ENCODE measurements around the gene APOBEC3F. TPM values are rescaled to one million over a fixed set of nuclear protein-coding genes. Genes with fewer than 3 reads are reported as not detected.
A peak's percentile ranks its signal among the peaks of the same experiment; 100 is the strongest.
"Not testable (repeated sequence)": the region's sequence is repeated elsewhere in the genome, so short reads cannot be mapped to it uniquely, and the experiment has no call there.

Gene APOBEC3F
- total RNA-seq, 1 experiment from 2014 or later: 28.3 TPM

GRCh38 chr22:39013942-39014722 lies 26.5 kb upstream of the APOBEC3F start, which contains the start of gene APOBEC3C:
Gene APOBEC3C, plus strand, starts transcription at chr22:39014257. Its CDS starts 106 bp downstream, at chr22:39014363.
- Histone ChIP-seq H3K4me1 (replicated peaks; ENCODE audit: insufficient read depth) (peaks cover 27% of the 10 kb centered on the region), H3K27ac (peak within 1 kb of the TSS; percentile 65), H3K9me2 (ENCODE audit: insufficient read depth) (no peaks in the 10 kb centered on the region), H3K27me3 (ENCODE audit: insufficient read depth, low read depth) (no peaks in the 10 kb centered on the region), H3K79me2 (ENCODE audit: low read depth) (peaks cover 31% of the 10 kb centered on the region), H2AFZ (peak within 1 kb of the TSS; percentile 63), H3K9me3 (ENCODE audit: insufficient read depth, low read depth) (no peaks in the 10 kb centered on the region), H3K36me3 (ENCODE audit: low read depth) (peaks cover 22% of the 10 kb centered on the region), H4K20me1 (ENCODE audit: insufficient read depth) (no peaks in the 10 kb centered on the region), H3K4me2 (peak within 1 kb of the TSS; percentile 74), H3F3A (ENCODE audit: insufficient read depth, low read depth) (peaks cover 18% of the 10 kb centered on the region; the same call in 1 of the 2 replicates), H3K4me3 (peak within 1 kb of the TSS; percentile 77)
- TF ChIP-seq CTCF (conservative IDR thresholded peaks at IDR 0.05) (peak; percentile 28; the same call in 1 of the 2 replicates), EZH2 (IDR thresholded peaks at IDR 0.05; ENCODE audit: low read depth) (no peak)
- intact Hi-C loops (cut with micrococcal nuclease; ENCODE audit: unreplicated experiment): loop anchor here (2.0 to 5.0 kb wide), 3 partner anchors 33 to 305 kb away; partner anchors contain the start of gene RPL3
- POLR2A ChIA-PET (ENCODE audit: unreplicated experiment): interaction anchor here (0.7 kb wide), 1 partner anchor 32 kb away, joined by 5 read pairs; no protein-coding TSS in a partner anchor
- DNase-seq: peak; percentile 89 to 92
- CTCF ChIA-PET: interaction anchor here (0.6 to 0.7 kb wide), 4 partner anchors 35 to 822 kb away, joined by 4 to 13 read pairs (median 5); partner anchors contain the start of gene MIEF1
- BruUV-seq (replicated peaks): no TSS peak

- Histone ChIP-seq H3K4me1 (replicated peaks; ENCODE audit: insufficient read depth) (peaks cover 27% of the 10 kb centered on the region), H3K4me2 (peak overlapping the region; percentile 74), H3K27ac (peak overlapping the region; percentile 65), H3K79me2 (ENCODE audit: low read depth) (peaks cover 31% of the 10 kb centered on the region), H3K4me3 (peak overlapping the region; percentile 77), H3F3A (ENCODE audit: insufficient read depth, low read depth) (peaks cover 18% of the 10 kb centered on the region; the same call in 1 of the 2 replicates), H2AFZ (peak overlapping the region; percentile 63; the same call in 1 of the 2 replicates), H3K36me3 (ENCODE audit: low read depth) (peaks cover 24% of the 10 kb centered on the region)
- not testable (repeated sequence) for H3K9me2 ChIP-seq (ENCODE audit: insufficient read depth); DNase-seq; H3K27me3 ChIP-seq (ENCODE audit: insufficient read depth, low read depth); H4K20me1 ChIP-seq (ENCODE audit: insufficient read depth); H3K9me3 ChIP-seq (ENCODE audit: insufficient read depth, low read depth)
- ChIA-PET CTCF (interaction anchor here (0.6 to 0.7 kb wide), 5 partner anchors 35 to 821 kb away, joined by 4 to 13 read pairs (median 5); partner anchors contain the start of gene MIEF1), POLR2A (ENCODE audit: unreplicated experiment) (interaction anchor here (0.7 kb wide), 1 partner anchor 32 kb away, joined by 5 read pairs; no protein-coding TSS in a partner anchor)
- intact Hi-C loops (cut with micrococcal nuclease; ENCODE audit: unreplicated experiment): loop anchor here (2.0 to 5.0 kb wide), 3 partner anchors 33 to 304 kb away; partner anchors contain the start of gene RPL3
- BruUV-seq (replicated peaks): TSS peak; percentile 43
Observed at GRCh38 chr22:39014723-39015121, 25.9 kb upstream of the APOBEC3F start.

- Histone ChIP-seq H3K27me3 (ENCODE audit: insufficient read depth, low read depth) (no peaks in the 10 kb centered on the region), H3K4me3 (peak overlapping the region; percentile 19; the same call in 1 of the 2 replicates), H3K79me2 (ENCODE audit: low read depth) (peaks cover 31% of the 10 kb centered on the region), H3K4me1 (replicated peaks; ENCODE audit: insufficient read depth) (peaks cover 27% of the 10 kb centered on the region), H3F3A (ENCODE audit: insufficient read depth, low read depth) (peaks cover 19% of the 10 kb centered on the region; the same call in 1 of the 2 replicates), H3K27ac (no peak overlapping the region), H3K9me2 (ENCODE audit: insufficient read depth) (no peaks in the 10 kb centered on the region), H3K36me3 (ENCODE audit: low read depth) (peaks cover 24% of the 10 kb centered on the region), H3K9me3 (ENCODE audit: insufficient read depth, low read depth) (no peaks in the 10 kb centered on the region), H3K4me2 (peak overlapping the region; percentile 74), H4K20me1 (ENCODE audit: insufficient read depth) (no peaks in the 10 kb centered on the region), H2AFZ (no peak overlapping the region)
- intact Hi-C loops (cut with micrococcal nuclease; ENCODE audit: unreplicated experiment): no loop called here
- no TSS peak for BruUV-seq (replicated peaks)
- ChIA-PET POLR2A (ENCODE audit: unreplicated experiment) (no interaction called here), CTCF (no interaction called here)
- TF ChIP-seq EZH2 (IDR thresholded peaks at IDR 0.05; ENCODE audit: low read depth) (no peak), CTCF (conservative IDR thresholded peaks at IDR 0.05) (no peak)
- no peak for DNase-seq
Observed at GRCh38 chr22:39016592-39016991, 24.1 kb upstream of the APOBEC3F start.

Data from PC-9 (cell line).